Panc1 (cell line): ENCODE data around the gene BTBD18. TPM values are rescaled to one million over a fixed set of nuclear protein-coding genes. Genes with fewer than 3 reads are reported as not detected.

Experiments used
- ATAC-seq: fragments of 200-7000 bp; cut with Tn5 transposase; 2 replicates; pipeline ENCODE4 v1.9.1; 2020; ENCODE audit warnings: mild to moderate bottlenecking, moderate library complexity
- BruUV-seq: library from RNA; stranded (reverse); fragments of 400-500 nt; replicated peaks from 2 replicates; lab custom pipeline; 2021; lab: Mats Ljungman, UMichigan
- CTCF ChIA-PET: fragments of 300-600 bp; sonication (Branson Sonifier 250); formaldehyde crosslinking; loops from one replicate; lab custom pipeline; 2022; ENCODE audit warnings: antibody characterized with exemption; lab: Charles Lee
- POLR2A ChIA-PET: fragments of 300-600 bp; sonication (Branson Sonifier 250); formaldehyde crosslinking; loops from one replicate; lab custom pipeline; 2022; ENCODE audit warnings: antibody characterized with exemption; lab: Charles Lee
- DNase-seq: peaks from one replicate; pipeline ENCODE4 v3.0.0-alpha.2; 2010; ENCODE audit warnings: low read depth, low spot score
- H3K27ac ChIP-seq: 2 replicates; pipeline ENCODE4 v1.5.1; 2011; ENCODE audit warnings: mild to moderate bottlenecking, low read length, inconsistent platforms
- H3K27me3 ChIP-seq: fragments of 200-500 bp; sonication (Bioruptor generic); 2 replicates; pipeline ENCODE4 v1.6.0; 2014; ENCODE audit warnings: low read length, inconsistent platforms; ENCODE audit not compliant: control insufficient read depth, insufficient read depth
- H3K36me3 ChIP-seq: fragments of 200-500 bp; sonication (Bioruptor generic); 2 replicates; pipeline ENCODE4 v1.5.1; 2014; ENCODE audit warnings: inconsistent platforms, mild to moderate bottlenecking, low read length, moderate library complexity; ENCODE audit not compliant: control insufficient read depth, insufficient read depth
- H3K4me1 ChIP-seq: 2 replicates; pipeline ENCODE4 v1.5.1; 2011; ENCODE audit warnings: inconsistent platforms, mild to moderate bottlenecking, low read length, moderate library complexity; ENCODE audit not compliant: control insufficient read depth, insufficient read depth
- H3K4me3 ChIP-seq, 2 experiments: 2 replicates each; pipeline ENCODE4 v1.5.1; 2011 to 2012; ENCODE audit warnings: low read depth in 2 of 2, low read length in 2 of 2, mild to moderate bottlenecking in 2 of 2, inconsistent platforms in 1 of 2, moderate library complexity in 1 of 2
- H3K9me3 ChIP-seq: fragments of 200-500 bp; sonication (Bioruptor generic); 2 replicates; pipeline ENCODE4 v1.5.1; 2014; ENCODE audit warnings: low read depth, mild to moderate bottlenecking, inconsistent platforms, low read length, moderate library complexity; ENCODE audit not compliant: control insufficient read depth, insufficient read depth
- POLR2AphosphoS5 ChIP-seq: IDR thresholded peaks from 2 replicates; pipeline ENCODE4 v1.6.1; 2012; ENCODE audit warnings: mild to moderate bottlenecking, low read depth, low read length, moderate library complexity
- SIN3A ChIP-seq: IDR thresholded peaks from 2 replicates; pipeline ENCODE4 v1.6.1; 2012; ENCODE audit warnings: low read depth, mild to moderate bottlenecking, low read length, moderate library complexity, borderline replicate concordance; ENCODE audit not compliant: insufficient read depth
- TCF7L2 ChIP-seq: IDR thresholded peaks from 2 replicates; pipeline ENCODE4 v1.6.1; 2011; ENCODE audit warnings: mild to moderate bottlenecking, low read depth, low read length, inconsistent platforms
- in situ Hi-C: cut with HindIII; loops from 2 replicates; pipeline ENCODE4 v1.10.0; 2016; ENCODE audit warnings: low sequenced_read_pairs, low pct_unique_long_range_greater_than_20kb
- intact Hi-C: fragments of 100-400 bp; cut with micrococcal nuclease; formaldehyde crosslinking; loops from one replicate; pipeline ENCODE4 v1.10.0; 2022; ENCODE audit not compliant: unreplicated experiment
- total RNA-seq: library from RNA; stranded (reverse); gene quantifications from one replicate; pipeline ENCODE4 v1.2.1, GENCODE V29; 2021; ENCODE audit not compliant: unreplicated experiment
- TF ChIP-seq, protein P1 (sequence below), 2 experiments: IDR thresholded peaks; 2 replicates each; pipeline ENCODE4 v1.6.1; 2011 to 2012; ENCODE audit warnings: low read depth in 2 of 2, control low read depth in 1 of 2, low read length in 1 of 2, mild to moderate bottlenecking in 1 of 2, moderate library complexity in 1 of 2; ENCODE audit not compliant: insufficient read depth in 1 of 2
- TF ChIP-seq, protein P2 (sequence below): fragments of 450-650 bp; IDR thresholded peaks from 2 replicates; pipeline ENCODE4 v1.5.1; 2017; ENCODE audit warnings: mild to moderate bottlenecking

The BTBD18 gene
- total RNA-seq, 1 experiment from 2014 or later: not detected

DNA sequence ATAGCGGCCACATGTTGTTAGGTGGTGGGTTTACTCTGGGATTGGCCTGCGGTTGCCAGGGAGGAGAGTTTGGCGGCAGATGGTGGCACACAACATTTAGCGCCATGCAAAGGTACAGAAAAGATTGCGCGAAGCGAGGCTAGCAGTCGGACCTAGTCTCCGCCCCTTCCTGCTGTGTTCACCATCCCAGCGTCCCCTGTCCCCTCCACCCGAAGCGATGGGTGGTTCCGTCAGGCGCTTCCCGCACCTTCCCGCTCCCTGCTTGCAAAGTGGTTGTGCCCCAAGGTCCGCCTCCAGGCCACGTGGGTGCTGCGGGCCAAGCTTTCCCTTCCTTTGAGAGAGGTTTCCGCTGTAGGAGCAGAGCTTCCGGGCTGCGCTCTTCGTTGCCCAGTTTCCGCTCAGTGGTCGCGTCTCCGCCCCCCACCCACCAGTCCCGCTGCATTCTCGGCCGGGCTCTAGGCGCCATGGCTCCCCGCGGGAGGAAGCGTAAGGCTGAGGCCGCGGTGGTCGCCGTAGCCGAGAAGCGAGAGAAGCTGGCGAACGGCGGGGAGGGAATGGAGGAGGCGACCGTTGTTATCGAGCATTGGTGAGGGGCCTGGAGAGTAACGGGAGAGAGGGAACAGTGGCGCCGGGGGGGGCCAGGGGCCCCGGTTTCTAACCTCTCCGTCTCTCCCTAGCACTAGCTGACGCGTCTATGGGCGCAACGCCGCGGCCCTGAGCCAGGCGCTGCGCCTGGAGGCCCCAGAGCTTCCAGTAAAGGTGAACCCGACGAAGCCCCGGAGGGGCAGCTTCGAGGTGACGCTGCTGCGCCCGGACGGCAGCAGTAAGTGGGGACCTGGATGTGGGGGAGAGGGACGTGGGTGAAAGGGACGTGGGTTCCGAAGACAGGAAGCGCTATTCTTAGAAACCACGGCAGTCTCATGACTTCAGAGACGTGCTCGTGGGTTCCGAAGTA lies 10.2 kb downstream of the BTBD18 start, which contains the start of gene SELENOH:
SELENOH (plus strand) TSS at position 360 of the 955 bp plus-strand sequence; CDS start at position 465, 105 bp downstream.
- CTCF ChIA-PET: interaction anchor here (1.1 kb wide), 1 partner anchor 59 kb away, joined by 4 read pairs; no protein-coding TSS in a partner anchor

DNA sequence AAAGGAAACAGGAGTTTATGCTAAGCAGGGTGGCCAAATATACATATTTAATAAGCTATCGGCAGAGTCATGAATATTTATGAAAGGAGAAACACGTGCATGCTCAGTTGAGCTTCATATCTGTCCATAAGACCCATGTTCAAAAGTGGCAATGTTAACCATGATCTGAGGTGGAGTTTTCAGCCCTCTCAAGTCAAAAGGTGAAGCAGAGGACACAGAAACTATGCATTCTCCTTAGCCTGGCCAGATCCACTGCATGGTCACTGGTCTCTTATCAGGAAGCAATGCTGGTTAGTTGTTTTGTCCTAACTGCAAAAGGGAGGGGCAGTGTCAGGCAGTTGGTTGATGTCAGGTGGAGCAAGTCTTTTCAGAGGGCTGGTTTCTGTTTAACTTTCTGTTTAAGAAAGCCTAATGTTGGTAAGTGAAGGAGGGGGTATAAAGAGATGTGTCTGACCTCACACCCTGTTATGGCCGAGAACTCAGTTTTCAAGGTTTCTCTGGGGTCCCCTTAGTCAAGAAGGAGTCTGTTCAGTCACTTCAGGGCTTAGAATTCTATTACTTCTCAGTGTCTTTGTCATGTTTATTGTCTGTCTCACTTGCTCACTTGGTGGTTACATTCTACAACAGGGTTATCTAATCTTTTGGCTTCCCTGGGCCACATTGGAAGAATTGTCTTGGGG lies 15.9 kb downstream of the BTBD18 start:
- Histone ChIP-seq H3K27ac (no peak overlapping the region), H3K4me3 (no peak overlapping the region), H3K9me3 (no peaks in the 10 kb centered on the region), H3K36me3 (peaks cover 10% of the 10 kb centered on the region), H3K27me3 (no peaks in the 10 kb centered on the region), H3K4me1 (peaks cover 2% of the 10 kb centered on the region)
- TF ChIP-seq SIN3A (no peak), TCF7L2 (no peak), POLR2AphosphoS5 (no peak)
- TF ChIP-seq, protein P1, sequence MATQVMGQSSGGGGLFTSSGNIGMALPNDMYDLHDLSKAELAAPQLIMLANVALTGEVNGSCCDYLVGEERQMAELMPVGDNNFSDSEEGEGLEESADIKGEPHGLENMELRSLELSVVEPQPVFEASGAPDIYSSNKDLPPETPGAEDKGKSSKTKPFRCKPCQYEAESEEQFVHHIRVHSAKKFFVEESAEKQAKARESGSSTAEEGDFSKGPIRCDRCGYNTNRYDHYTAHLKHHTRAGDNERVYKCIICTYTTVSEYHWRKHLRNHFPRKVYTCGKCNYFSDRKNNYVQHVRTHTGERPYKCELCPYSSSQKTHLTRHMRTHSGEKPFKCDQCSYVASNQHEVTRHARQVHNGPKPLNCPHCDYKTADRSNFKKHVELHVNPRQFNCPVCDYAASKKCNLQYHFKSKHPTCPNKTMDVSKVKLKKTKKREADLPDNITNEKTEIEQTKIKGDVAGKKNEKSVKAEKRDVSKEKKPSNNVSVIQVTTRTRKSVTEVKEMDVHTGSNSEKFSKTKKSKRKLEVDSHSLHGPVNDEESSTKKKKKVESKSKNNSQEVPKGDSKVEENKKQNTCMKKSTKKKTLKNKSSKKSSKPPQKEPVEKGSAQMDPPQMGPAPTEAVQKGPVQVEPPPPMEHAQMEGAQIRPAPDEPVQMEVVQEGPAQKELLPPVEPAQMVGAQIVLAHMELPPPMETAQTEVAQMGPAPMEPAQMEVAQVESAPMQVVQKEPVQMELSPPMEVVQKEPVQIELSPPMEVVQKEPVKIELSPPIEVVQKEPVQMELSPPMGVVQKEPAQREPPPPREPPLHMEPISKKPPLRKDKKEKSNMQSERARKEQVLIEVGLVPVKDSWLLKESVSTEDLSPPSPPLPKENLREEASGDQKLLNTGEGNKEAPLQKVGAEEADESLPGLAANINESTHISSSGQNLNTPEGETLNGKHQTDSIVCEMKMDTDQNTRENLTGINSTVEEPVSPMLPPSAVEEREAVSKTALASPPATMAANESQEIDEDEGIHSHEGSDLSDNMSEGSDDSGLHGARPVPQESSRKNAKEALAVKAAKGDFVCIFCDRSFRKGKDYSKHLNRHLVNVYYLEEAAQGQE (IDR thresholded peaks at IDR 0.05; ENCODE audit: insufficient read depth in 1 of 2, low read depth in 2 of 2, low read length in 1 of 2): no peak
- TF ChIP-seq, protein P2, sequence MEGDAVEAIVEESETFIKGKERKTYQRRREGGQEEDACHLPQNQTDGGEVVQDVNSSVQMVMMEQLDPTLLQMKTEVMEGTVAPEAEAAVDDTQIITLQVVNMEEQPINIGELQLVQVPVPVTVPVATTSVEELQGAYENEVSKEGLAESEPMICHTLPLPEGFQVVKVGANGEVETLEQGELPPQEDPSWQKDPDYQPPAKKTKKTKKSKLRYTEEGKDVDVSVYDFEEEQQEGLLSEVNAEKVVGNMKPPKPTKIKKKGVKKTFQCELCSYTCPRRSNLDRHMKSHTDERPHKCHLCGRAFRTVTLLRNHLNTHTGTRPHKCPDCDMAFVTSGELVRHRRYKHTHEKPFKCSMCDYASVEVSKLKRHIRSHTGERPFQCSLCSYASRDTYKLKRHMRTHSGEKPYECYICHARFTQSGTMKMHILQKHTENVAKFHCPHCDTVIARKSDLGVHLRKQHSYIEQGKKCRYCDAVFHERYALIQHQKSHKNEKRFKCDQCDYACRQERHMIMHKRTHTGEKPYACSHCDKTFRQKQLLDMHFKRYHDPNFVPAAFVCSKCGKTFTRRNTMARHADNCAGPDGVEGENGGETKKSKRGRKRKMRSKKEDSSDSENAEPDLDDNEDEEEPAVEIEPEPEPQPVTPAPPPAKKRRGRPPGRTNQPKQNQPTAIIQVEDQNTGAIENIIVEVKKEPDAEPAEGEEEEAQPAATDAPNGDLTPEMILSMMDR: no peak
- in situ Hi-C loops (no loop called here), intact Hi-C loops (no loop called here)
- CTCF ChIA-PET: no interaction called here
- POLR2A ChIA-PET: interaction anchor here (0.6 kb wide), 1 partner anchor 32 kb away, joined by 4 read pairs; no protein-coding TSS in a partner anchor
- BruUV-seq: no TSS peak
- DNase-seq (no peak), ATAC-seq (no peak)

More for the DNA sequence above, 10.2 kb downstream of the BTBD18 start, which contains the start of gene SELENOH:
- H3K27ac ChIP-seq: peak within 1 kb of the TSS; percentile 96
- no peaks in the 10 kb centered on the region for H3K9me3 ChIP-seq
- ATAC-seq (peak; percentile 97), DNase-seq (peak; percentile 88)
- in situ Hi-C loops: no loop called here
- peaks cover 18% of the 10 kb centered on the region; the same call in 1 of the 2 replicates for H3K36me3 ChIP-seq
- no TSS peak for BruUV-seq
- H3K4me1 ChIP-seq: peaks cover 11% of the 10 kb centered on the region
- intact Hi-C loops: no loop called here
- TF ChIP-seq, protein P1 (IDR thresholded peaks at IDR 0.05; ENCODE audit: insufficient read depth in 1 of 2, low read depth in 2 of 2, low read length in 1 of 2): peak in 1 of 2 experiments; percentile 69; a peak in 1 of 4 replicates
- peak; percentile 98 for TF ChIP-seq POLR2AphosphoS5
- no peak; the same call in 1 of the 2 replicates for TF ChIP-seq TCF7L2
- peak; percentile 93; the same call in 1 of the 2 replicates for TF ChIP-seq SIN3A
- TF ChIP-seq, protein P2: no peak
- no peaks in the 10 kb centered on the region for H3K27me3 ChIP-seq
- peak within 1 kb of the TSS; percentile 96 to 99 for H3K4me3 ChIP-seq
- POLR2A ChIA-PET: interaction anchor here (0.5 kb wide), 1 partner anchor 427 kb away, joined by 4 read pairs; no protein-coding TSS in a partner anchor
